ENCODE data around the gene SH3GLB1. TPM values are rescaled to one million over a fixed set of nuclear protein-coding genes. Genes with fewer than 3 reads are reported as not detected.

Gene SH3GLB1
- total and polyA plus RNA-seq, 2 donors (not counting 1 experiment from before 2014, with no cell fraction given), result 41.5 to 80.2 TPM

- Histone ChIP-seq H3K27ac (ENCODE audit: insufficient read depth, low read length) (no peak overlapping the region), H3K9me3 (ENCODE audit: control insufficient read depth, insufficient read depth, low read depth, low read length) (no peaks in the 10 kb centered on the region), H3K36me3 (ENCODE audit: control insufficient read depth, insufficient read depth, low read length) (peaks cover 1% of the 10 kb centered on the region), H3K4me3 (replicated peaks in 1 of 4; ENCODE audit: control extremely low read depth in 1 of 4, insufficient read depth in 1 of 4, low read depth in 3 of 4, low read length in 4 of 4) (no peak overlapping the region), H3K4me1 (ENCODE audit: control insufficient read depth, extremely low read depth, insufficient read depth, low read length) (no peaks in the 10 kb centered on the region), H3K4me2 (ENCODE audit: extremely low read depth, insufficient read depth, low read length) (no peak overlapping the region), H2AFZ (ENCODE audit: low read length) (no peak overlapping the region), H3K27me3 (ENCODE audit: control insufficient read depth, insufficient read depth, low read length) (no peaks in the 10 kb centered on the region), H3K9ac (ENCODE audit: insufficient read depth, low read length) (no peak overlapping the region), H4K20me1 (ENCODE audit: control insufficient read depth, extremely low read depth, insufficient read depth, low read length) (no peaks in the 10 kb centered on the region), H3K79me2 (ENCODE audit: control insufficient read depth, insufficient read depth, low read length) (no peaks in the 10 kb centered on the region)
- DNase-seq (ENCODE audit: low read depth in 2 of 2), result no peak
- TF ChIP-seq CTCF (conservative IDR thresholded peaks at IDR 0.05 in 1 of 2, IDR thresholded peaks at IDR 0.05 in 1 of 2; ENCODE audit: low read depth in 1 of 2, low read length in 2 of 2) (no peak), EZH2 (IDR thresholded peaks at IDR 0.05; ENCODE audit: low read length, missing control alignments) (no peak)
These were observed 42.9 kb downstream of the SH3GLB1 start for GRCh38 chr1:86747304-86747703.

- no peaks in the 10 kb centered on the region for H3K36me3 ChIP-seq (ENCODE audit: control insufficient read depth, insufficient read depth, low read length)
- H4K20me1 ChIP-seq (ENCODE audit: control insufficient read depth, extremely low read depth, insufficient read depth, low read length), result no peaks in the 10 kb centered on the region
- no peak overlapping the region for H2AFZ ChIP-seq (ENCODE audit: low read length)
- no peak for DNase-seq (ENCODE audit: low read depth in 2 of 2)
- H3K27me3 ChIP-seq (ENCODE audit: control insufficient read depth, insufficient read depth, low read length), result no peaks in the 10 kb centered on the region
- H3K79me2 ChIP-seq (ENCODE audit: control insufficient read depth, insufficient read depth, low read length), result no peaks in the 10 kb centered on the region
- no peak overlapping the region for H3K4me3 ChIP-seq (replicated peaks in 1 of 4; ENCODE audit: control extremely low read depth in 1 of 4, insufficient read depth in 1 of 4, low read depth in 3 of 4, low read length in 4 of 4)
- H3K4me2 ChIP-seq (ENCODE audit: extremely low read depth, insufficient read depth, low read length), result no peak overlapping the region
- no peak overlapping the region for H3K27ac ChIP-seq (ENCODE audit: insufficient read depth, low read length)
- H3K9me3 ChIP-seq (ENCODE audit: control insufficient read depth, insufficient read depth, low read depth, low read length), result no peaks in the 10 kb centered on the region
- H3K9ac ChIP-seq (ENCODE audit: insufficient read depth, low read length), result no peak overlapping the region
- TF ChIP-seq EZH2 (IDR thresholded peaks at IDR 0.05; ENCODE audit: low read length, missing control alignments), result no peak
- TF ChIP-seq CTCF (conservative IDR thresholded peaks at IDR 0.05 in 1 of 2, IDR thresholded peaks at IDR 0.05 in 1 of 2; ENCODE audit: low read depth in 1 of 2, low read length in 2 of 2), result no peak
- no peaks in the 10 kb centered on the region for H3K4me1 ChIP-seq (ENCODE audit: control insufficient read depth, extremely low read depth, insufficient read depth, low read length)
These were observed 44.4 kb downstream of the SH3GLB1 start for GRCh38 chr1:86748622-86749373.

GRCh38 chr1:86750076-86750475 lies 45.7 kb downstream of the SH3GLB1 start:
- Histone ChIP-seq H3K36me3 (ENCODE audit: control insufficient read depth, insufficient read depth, low read length) (no peaks in the 10 kb centered on the region), H2AFZ (ENCODE audit: low read length) (no peak overlapping the region), H4K20me1 (ENCODE audit: control insufficient read depth, extremely low read depth, insufficient read depth, low read length) (no peaks in the 10 kb centered on the region), H3K27me3 (ENCODE audit: control insufficient read depth, insufficient read depth, low read length) (no peaks in the 10 kb centered on the region), H3K4me1 (ENCODE audit: control insufficient read depth, extremely low read depth, insufficient read depth, low read length) (no peaks in the 10 kb centered on the region), H3K79me2 (ENCODE audit: control insufficient read depth, insufficient read depth, low read length) (no peaks in the 10 kb centered on the region), H3K4me2 (ENCODE audit: extremely low read depth, insufficient read depth, low read length) (no peak overlapping the region), H3K4me3 (replicated peaks in 1 of 4; ENCODE audit: control extremely low read depth in 1 of 4, insufficient read depth in 1 of 4, low read depth in 3 of 4, low read length in 4 of 4) (no peak overlapping the region), H3K9me3 (ENCODE audit: control insufficient read depth, insufficient read depth, low read depth, low read length) (no peaks in the 10 kb centered on the region), H3K27ac (ENCODE audit: insufficient read depth, low read length) (no peak overlapping the region), H3K9ac (ENCODE audit: insufficient read depth, low read length) (no peak overlapping the region)
- DNase-seq (ENCODE audit: low read depth in 2 of 2), result no peak
- TF ChIP-seq EZH2 (IDR thresholded peaks at IDR 0.05; ENCODE audit: low read length, missing control alignments), result no peak
- no peak for TF ChIP-seq CTCF (conservative IDR thresholded peaks at IDR 0.05 in 1 of 2, IDR thresholded peaks at IDR 0.05 in 1 of 2; ENCODE audit: low read depth in 1 of 2, low read length in 2 of 2)
